ENCODE data around the gene MBP.
"Not testable (repeated sequence)": the region's sequence is repeated elsewhere in the genome, so short reads cannot be mapped to it uniquely, and the experiment has no call there.

MBP gene

DNA sequence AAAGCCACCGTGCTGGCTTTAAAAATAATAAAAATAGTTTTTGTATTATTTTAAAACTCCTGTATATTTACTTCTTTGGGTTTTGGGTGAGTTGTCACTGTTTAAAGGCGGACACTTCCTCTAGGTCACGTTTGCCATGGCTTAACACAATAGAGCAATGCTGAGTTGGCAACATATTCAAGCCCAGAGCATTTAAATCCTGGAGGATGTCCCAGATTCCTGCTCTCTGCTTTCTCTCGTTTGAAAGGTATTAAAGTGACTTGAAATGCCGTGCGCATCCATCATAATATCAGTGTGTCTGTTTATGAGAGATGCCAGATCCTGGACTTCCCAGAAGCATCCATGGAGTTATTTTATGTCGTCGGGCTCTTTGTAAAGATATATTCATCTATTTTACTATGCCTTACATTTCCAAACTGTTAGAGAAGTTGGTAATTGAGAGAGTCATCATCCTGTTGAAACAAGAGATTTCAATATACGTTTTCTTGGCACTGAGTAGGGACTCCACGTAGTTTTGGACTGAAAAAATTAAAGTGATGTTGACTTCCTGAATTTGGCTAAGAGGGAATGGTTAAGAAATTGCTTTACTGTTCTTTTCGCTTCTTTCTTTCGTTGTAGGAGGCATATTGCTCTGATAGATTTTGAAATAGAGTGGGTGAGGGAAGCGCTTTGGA, 159.6 kb downstream of the MBP start:
- no peak for DNase-seq (ENCODE audit: low spot score)

DNA sequence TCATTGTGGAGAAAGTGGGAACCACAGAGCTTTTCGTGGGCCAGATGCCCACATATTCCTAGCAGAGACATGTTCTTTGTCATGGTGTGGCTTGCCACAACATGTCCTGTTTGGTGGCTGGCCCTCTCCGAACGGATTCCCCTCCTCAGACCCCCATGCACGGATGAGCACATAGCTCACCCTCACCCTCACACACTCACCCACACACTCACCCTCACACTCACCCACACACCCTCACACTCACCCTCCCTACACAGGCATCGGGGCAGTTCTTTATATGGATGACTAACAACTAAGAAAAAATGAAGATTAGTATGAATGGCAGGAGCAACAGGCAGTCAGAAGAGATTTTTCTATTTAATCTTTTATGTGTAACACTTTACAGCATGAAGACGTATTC, 160.3 kb downstream of the MBP start:
- no peak for DNase-seq (ENCODE audit: low spot score)

DNA sequence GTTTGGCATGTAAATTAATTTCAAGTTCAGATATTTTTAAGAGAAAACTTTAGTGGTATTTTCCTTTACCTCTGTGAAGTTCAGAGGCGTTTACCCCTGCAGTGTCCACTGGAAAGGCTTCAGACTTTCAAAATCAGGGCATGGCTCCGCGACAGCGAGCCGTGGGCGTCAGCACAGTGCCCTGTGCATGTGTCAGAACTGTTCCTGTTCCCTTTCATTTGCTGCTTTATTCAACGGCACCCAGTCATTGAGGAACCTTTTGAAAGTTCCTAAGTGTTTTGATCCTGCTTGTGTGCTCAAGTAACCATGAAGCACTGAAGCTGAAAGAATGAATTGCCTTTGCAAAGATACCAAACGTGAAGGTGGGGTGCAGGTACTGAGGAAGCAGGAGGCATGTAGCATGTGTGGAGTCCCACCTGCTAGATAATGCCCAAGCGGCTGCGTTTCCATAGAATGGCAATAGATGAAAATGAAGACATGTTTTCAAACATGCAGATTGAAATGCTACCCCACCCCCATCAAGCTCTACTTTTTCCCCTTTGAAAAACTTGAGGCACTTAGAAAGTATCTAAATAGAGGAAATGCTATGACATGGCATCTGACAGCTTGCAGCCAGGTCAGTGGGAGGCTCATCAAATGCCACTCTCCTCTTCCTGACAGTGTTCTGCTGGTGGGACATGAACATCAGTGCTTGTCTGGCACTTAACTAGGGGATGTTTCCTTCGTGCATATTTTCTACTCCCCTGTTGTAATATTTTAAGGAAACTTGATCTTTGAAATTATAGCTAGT, 161.6 kb downstream of the MBP start:
- DNase-seq (ENCODE audit: low spot score), result no peak

DNA sequence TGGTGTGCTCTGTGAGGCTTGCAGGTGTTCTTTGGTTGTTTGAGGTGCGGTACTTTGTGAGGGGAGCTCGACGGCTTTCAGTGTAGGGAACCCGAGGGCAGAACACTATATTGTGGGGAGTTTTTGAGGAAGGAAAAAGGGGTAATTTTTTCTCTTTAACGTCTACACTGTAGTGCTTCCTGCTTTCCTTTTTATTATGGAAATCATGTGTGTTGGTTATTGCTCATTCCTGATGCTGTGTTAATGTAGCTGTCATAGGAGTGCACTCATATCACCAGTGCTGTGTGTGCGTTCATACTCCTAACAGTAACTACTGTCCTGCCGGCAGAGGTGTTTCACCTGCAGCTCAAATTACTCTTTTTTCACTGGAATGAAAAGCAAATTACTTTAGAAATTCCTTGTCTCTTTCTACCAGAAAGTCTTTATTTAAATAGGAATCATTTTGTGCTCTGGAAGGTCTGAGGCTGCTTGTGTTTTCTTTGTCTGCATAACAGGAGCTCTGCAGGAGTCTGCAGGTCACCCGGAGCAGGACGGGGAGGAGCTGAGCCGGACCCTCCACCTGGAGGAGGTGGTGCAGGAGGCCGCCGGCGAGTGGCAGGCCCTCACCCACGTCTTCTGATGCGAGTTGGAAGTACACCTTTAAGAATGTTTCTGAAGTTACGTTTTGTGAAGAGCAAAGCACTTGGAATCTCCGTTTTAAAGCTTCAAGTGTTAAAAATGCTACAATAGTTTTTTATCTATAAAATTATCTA, 164.7 kb downstream of the MBP start:
- DNase-seq (ENCODE audit: low spot score), result no peak

DNA sequence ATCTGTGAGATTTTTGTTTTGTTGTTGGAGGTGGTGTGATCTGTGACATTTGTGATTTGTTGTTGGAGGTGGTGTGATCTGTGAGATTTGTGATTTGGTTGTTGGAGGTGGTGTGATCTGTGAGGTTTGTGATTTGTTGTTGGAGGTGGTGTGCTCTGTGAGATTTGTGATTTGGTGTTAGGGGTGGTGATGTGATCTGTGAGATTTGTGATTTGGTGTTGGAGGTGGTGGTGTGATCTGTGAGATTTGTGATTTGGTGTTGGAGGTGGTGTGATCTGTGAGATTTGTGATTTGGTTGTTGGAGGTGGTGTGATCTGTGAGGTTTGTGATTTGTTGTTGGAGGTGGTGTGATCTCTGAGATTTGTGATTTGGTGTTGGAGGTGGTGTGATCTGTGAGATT, 165.3 kb downstream of the MBP start:
- DNase-seq (ENCODE audit: low spot score), result not testable (repeated sequence)

DNA sequence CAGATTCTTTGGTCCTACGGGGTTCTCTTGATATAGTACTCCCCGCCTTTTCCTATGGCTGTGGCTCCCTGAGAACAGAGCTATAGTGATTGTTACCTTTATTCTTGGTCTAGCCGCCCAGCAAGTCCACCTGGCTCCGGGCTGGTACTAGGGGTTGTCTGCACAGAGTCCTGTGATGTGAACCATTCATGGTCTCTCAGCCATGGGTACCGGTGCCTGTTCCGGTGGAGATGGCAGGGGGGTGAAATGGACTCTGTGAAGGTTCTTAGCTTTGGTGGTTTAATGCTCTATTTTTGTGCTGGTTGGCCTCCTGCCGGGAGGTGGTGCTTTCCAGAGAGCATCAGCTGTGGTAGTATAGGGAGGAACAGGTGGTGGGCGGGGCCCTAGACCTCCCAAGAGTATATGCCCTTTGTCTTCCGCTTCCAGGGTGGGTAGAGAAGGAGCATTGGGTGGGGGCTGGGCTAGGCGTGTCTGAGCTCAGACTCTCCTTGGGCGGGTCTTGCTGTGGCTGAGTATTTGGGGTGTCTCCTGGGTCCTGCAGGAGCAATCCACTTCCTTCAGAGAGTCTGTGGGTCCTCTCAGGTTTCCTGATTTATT, 166.9 kb downstream of the MBP start:
- not testable (repeated sequence) for DNase-seq (ENCODE audit: low spot score)

DNA sequence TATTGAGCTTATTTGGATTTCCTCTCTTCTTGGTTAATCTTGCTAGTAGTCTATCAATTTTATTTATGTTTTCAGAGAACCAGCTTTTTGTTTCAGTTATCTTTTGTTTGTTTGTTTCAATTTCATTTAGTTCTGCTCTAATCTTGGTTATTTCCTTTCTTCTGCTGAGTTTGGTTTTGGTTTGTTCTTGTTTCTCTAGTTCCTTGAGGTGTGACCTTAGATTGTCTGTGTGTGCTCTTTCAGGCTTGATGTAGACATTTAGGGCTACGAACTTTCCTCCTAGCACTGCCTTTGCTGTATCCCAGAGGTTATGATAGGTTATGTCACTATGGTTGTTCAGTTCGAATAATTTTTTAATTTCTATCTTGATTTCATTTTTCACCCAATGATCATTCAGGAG, 168.6 kb downstream of the MBP start:
- no peak for DNase-seq (ENCODE audit: low spot score)

DNA sequence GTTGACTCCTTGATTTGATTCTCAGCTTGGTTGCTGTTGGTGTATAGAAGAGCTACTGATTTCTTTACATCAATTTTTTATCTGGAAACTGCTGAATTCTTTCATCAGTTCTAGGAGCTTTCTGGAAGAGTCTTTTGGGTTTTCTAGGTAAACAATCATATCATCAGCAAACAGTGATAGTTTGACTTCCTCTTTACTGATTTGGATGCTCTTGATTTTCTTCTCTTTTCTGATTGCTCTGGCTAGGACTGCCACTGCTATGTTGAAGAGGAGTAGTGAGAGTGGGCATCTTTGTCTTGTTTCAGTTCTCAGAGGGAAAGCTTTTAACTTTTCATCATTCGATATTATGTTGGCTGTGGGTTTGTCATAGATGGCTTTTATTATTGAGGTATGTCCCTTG, 169.7 kb downstream of the MBP start:
- DNase-seq (ENCODE audit: low spot score), result no peak

DNA sequence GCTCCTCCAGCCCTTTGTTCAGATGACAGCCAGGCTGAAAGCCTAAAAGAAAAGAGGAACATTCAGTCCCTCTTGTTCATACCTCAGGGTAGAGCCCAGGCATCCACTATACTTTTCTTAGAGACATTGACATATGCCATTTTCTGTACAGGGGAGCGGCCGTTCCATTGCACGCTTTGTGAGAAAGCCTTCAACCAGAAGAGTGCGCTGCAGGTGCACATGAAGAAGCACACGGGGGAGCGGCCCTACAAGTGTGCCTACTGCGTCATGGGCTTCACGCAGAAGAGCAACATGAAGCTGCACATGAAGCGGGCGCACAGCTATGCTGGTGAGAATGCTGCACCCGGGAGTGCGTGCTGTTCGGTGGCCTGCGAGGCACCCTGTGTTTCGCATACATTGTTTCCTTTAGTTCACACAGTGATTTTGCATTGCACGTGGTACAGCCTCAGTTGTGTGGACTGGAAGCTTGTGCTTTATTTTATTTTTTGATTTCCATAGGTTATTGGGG, 172.0 kb downstream of the MBP start:
- DNase-seq (ENCODE audit: low spot score), result no peak

DNA sequence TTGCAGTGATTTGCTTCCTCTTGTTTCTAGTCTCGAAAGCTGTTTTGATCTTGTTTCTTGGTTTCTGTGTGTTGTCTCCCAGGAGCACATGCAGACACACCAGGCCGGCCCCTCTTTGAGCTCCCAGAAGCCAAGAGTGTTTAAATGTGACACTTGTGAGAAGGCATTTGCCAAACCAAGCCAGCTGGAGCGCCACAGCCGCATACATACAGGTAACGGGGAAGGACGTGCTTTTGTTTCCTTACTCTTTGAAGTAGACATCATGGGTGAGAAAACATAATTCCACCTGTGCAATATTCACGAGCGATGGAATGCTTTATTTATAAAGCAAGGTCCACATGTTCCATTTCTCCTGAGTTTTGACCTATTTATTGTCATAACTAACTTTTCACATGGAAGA, 173.0 kb downstream of the MBP start:
- no peak for DNase-seq (ENCODE audit: low spot score)

DNA sequence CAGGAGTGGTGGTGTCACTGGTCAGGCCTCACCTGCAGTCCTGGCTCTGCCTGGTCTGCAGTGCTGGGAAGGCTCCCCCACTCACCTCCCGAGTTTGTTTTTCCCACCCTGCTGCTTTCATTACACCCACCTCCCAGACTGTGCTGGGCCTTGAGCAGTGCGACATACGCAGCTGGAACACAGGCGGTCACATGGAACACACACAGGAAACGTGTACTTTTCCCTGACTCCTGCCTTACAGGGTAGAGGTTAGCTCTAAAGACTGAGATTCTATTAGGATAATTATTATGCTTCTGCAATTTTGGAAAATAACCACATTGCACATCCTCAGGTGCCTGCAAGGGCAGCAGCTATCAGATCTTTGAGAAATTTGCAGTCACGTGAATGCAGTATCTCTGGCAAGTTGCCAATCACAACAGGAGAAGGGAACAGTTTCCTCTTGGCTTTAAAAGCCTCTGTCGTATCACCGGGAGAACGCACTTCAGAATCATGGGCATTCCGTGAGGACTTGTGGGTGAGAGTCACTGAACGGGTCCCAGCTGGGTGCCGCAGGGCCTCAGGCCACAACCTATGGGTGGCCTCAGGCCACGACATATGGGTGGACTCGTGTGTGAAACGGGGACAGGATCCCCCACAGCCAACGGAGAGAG, 173.8 kb downstream of the MBP start:
- DNase-seq (ENCODE audit: low spot score), result no peak

DNA sequence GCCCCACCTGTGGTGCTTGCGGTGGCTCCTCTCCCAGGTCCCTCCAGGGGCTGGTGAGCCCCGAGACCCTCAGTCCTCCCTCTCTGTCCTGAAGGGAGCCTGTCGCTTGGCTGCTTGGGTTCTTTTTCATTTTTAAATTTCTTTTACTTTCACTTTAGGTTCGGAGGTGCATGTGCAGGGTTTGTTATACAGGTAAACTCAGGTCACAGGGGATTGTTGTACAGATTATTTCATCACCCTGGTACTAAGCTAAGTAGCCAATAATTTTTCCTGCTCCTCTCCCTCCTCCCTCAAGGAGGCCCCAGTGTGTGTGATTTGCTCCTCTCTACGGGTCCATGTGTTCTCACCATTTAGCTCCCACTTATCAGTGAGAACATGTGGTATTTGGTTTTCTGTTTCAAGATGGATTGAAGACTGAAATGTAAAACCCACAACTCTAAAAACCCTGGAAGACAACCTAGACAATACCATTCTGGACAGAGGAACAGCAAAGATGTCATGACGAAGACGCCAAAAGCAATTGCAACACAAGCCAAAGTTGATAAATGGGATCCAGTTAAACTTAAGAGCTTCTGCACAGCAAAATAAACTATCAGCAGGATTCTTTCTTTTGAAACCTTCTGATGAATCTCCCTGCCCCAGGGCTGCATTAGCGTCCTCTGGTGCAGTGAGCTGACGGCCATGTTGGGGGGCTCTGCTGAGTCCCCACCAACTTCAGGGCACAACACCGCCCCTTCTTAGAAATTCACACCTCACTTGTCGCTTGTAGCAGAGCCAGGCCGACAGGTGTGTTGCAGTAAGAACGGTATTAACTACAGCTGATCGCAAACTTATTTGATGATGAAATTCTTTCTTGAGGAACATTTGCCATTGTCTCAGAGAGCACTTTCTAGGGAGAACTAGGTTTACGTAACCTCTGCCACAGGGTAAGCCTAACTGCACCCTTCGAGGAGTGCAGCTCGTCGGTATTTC, 174.9 kb downstream of the MBP start:
- DNase-seq (ENCODE audit: low spot score), result no peak

DNA sequence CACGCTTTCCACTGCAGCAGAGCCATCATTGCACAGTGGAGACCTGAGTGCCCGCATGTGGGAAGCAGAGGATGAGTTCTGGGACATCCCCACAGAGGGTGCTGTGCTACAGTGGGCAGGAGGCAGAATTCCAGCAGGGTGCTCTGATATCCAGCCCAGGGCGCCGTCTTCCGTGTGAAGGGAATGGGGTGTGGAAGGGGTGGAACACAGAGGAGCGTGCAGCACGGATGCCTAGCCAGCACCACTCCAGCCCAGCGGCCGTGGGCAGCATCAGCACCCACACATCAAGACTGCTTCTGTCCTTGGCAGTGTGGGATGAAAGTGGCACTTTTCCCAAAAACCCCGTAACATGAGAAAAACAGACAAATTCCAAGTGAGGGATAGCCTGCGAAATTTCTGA, 175.9 kb downstream of the MBP start:
- DNase-seq (ENCODE audit: low spot score), result no peak

DNA sequence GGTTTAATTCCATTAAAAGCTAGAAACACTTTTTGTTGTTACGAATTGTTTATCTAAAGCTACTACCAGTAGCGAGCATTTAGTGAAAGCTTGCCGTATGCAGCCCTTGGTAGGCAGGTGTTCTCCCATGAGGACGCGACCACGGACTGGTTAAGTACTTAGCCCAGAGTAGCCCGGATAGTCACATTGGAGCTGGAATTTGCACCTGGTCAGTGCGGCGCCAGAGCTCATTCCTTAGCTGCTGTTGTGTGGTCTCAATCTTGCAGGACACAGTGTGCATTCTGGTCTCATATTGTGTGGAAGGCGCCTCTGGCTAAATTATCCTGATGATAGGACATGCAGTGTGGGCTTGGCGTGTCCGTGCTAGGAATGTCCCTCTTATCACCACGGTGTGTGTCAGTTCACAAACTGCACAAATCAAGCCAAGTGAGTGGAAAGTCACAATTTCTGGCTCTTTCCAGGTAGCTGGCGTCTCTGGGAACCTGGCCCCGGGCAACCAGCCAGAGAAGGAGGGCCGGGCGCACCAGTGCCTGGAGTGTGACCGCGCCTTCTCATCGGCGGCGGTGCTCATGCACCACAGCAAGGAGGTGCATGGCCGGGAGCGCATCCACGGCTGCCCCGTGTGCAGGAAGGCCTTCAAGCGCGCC, 176.9 kb downstream of the MBP start:
- no peak for DNase-seq (ENCODE audit: low spot score)

DNA sequence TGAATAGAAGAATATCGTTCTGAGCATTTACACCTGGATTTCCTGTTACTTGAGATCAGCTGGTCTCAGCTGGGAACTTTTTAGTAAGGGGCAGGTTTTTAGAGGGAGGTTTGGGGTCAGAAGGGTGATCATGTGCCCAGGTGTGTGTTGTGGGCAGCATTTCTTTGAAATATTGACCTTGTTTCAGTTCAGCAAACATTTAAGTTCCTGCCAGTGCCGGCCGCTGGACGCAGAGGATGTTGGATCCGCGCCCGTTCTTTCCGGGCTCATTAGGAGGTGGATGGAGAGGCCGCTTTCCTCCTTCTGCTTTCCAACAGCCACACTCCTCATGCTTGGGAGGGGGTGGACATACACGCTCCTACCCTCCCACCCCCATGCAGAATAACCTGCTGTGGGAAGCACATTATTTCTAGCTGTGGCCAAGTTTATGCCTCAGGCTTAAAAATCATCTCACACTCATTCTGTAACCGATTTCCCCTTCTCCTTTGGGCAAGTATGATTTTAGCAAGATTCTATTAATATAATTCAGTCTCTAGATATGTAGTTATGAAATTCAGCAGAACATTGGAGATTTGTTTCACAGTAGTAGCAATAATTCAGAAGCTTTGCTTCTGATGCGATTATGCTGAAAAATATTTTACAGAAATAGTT, 178.9 kb downstream of the MBP start:
- no peak for DNase-seq (ENCODE audit: low spot score)

DNA sequence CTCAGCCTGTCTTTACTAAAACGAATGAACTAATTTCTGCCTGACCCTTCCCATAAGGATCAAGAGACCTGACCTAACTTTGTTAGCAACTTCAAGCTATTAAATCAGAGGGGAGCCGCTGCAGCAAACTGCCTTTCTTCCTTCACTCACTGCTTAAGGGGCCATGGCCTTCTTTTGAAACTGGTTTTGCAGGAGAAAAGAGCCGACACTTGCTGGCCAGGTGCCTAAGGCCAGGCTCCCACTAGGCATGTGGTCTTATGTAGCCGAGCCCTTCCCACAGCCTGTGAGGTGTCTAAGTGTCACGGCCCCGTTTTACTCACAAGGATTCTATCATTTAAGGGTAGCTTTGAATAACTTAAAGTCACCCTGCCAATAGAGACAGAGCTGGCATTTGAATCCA, 179.4 kb downstream of the MBP start:
- DNase-seq (ENCODE audit: low spot score), result no peak

DNA sequence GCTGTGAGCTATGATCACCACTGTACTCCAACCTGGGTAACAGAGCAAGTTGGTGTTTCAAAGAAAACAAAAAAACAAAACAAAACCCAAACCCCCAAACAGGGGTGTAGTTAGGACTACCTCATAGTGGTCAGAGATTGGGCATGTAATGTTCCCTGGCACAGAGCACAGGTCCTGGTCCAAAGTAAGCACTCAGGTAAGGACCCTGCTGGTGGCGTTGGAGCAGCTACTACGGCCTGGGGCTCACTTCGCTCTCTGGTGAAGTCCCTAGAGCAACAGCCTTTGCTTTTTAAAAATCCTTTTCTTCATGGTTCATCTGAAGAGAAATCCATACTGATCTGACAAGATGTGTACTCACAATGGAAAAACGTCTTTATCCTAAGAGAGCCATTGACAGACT, 179.8 kb downstream of the MBP start:
- no peak for DNase-seq (ENCODE audit: low spot score)

DNA sequence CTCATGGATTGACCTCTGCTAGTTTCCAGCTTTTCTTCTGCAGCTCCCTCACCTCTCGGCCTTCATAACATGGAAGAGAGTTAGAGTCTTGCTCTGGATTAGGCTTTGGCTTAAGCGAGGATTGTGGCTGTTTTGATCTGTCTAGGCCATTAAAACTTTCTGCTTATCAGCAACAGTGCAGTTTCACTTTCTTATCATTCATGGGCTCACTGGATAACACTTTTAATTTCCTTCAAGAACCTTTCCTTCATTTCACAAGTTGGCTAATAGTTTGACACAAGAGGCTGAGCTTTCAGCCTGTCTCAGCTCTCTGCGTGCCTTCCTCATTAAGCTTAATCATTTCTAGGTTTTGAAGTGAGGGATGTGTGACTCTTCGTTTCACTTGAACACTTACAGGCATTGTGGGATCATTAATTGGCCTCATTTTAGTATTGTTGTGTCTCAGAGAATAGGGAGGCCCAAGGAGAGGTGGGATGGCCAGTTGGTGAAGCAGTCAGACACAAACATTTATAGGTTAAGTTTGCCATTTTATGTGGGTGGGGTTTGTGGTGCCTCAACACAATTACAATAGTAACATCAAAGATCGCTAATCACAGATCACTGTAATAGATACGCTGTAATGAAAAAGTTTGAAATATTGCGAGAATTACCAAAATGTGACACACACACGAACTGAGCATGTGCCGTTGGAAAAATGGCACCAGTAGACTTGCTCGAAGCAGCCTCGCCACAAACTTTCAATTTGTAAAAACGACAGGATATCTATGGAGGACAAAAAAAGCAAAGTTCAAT, 180.9 kb downstream of the MBP start:
- no peak for DNase-seq (ENCODE audit: low spot score)

DNA sequence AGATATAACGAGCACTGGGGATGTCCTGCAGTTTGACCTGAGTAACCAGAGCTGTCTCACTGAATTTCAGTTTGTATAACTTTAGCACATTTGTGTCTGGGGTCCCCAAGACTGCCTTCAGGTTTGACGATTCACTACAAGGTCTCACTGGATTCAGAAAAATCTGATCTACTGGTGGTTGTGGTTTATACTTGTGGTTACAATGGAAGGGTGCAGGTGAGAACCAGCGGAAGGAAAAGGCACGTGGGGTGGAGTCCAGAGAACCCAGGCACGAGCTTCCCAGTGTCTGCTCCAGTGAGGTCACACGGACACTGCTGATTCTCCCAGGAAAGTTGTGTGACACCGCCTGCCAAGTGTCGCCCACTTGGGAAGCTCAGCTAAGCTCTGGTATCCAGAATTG, 184.2 kb downstream of the MBP start:
- no peak for DNase-seq (ENCODE audit: low spot score)

Measured in RKO (cell line).